GM11168 (cell line): ENCODE results near the gene TMEM198.

Experiments
- in situ Hi-C: fragments of 300-500 bp; cut with MboI; formaldehyde crosslinking; loops from one replicate; pipeline ENCODE4 v1.12.0; 2022; ENCODE audit warnings: low sequenced_read_pairs; ENCODE audit not compliant: unreplicated experiment

Gene TMEM198

DNA sequence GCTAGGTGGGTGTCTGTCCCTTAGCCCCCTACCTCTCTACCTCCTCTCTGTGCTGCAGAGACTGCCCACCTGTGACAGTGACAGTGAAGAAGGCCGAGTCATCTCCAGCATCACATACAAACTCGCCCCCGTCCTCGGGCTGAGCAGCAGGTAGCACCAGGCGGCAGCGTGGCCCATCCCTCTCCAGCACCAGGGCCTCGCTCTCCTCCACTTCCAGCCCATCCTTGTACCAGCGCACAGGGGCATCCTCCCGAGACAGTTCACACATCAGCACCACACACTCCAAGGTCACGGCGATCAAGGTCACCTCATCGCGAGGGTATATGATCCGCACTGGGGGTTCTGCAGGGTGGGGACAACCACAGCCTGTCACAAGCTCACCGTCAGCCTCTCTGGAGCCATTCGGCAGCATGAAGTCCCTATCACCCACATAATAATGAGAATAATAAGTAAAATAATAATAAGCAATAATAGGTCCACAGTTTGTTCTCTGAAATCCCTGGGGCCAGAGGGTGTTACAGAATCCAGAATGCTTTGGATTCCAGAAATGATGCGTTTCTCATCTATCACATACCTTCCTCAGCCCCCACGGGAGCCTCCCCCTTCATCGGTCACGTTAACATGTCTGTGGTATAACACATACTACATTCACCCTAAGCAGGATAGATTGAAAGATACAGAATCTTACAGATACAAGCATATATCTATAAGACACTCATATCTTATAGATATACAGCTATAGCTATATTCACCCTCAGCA is 15.5 kb downstream of the TMEM198 start:
- in situ Hi-C loops: no loop called here

DNA sequence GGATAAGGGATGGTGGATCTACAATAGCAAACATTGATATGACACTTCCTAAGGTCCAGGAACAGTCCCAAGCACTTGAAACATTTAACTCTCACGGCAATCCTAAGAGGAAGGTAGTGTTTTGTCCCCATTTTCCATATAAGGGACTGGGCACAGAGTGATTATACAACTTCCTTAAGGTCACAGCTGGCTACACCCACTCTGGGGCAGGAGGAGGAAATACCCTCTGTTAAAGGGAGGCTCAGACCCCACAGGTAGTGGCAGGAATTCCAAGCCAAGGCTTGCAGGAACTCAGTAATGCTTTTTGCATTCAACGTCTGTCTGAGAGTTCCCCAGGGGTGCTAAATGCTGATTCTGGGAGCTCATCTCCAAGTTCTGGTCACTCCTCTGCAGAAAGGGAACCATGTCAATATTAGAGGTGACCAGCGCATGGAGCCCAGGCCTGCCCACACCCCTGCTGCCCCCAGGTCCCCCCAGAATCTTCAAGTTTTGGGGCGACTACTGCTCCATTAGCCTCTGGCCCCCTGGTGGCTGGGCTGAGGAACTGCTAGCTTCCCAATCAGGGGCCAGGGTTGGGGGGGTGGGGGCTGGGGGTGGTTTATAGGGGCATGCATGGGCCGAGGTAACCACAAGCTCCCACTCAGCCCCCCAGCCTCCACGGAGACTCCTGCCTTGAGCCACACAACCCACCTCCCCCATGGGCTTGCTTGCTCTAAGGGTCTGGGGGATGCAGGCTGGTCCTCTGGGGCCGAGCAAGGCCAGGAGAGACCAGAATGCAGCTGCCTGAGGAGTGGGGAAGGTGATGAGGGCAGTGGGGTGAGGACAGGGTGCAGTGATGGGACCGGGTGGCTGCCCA is 16.4 kb downstream of the TMEM198 start:
- in situ Hi-C loops: no loop called here

- in situ Hi-C loops: no loop called here
These were observed 17.0 kb downstream of the TMEM198 start for GRCh38 chr2:219560893-219561178.

DNA sequence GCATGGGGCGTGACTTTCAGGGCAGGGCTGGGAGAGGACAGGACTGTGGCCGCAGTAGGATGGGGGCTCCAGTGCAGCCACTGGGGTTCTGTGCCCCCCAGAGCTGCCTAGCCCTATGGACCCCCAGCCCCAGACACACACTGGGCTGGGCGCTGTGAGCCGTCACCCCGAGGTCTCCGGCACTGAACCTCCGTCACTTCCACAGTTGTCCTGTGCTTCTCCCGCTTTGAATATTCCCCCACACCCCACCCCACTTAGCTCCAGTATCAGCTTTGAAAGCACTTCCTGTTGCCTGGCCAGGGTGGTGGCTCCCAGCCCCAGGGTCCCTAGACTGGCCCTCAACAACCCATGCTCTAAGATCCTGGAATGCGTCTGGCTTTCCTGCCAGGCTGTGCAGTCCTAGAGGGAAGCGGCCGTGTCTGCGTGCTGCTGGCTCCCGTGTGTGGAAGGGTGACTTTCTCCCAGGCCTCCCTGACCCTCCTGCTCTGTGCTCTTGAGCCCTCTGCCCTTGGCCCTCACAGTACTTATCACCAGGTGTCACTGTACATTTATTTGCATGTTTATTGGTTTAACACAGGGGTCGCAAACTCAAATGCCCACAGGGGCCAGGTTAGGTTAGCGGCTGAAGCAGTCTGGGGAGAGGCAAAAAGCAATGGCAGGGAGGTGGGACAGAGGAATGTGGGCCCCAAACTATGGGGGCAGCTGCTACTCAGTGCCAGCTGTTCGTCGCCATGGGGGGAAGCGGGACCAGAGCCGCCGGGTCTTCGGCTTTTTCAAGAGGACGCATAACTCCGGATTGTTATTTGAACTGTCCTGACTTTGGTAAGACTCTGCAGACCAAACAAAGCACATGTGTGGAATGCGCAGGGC is 17.6 kb downstream of the TMEM198 start:
- in situ Hi-C loops: no loop called here

DNA sequence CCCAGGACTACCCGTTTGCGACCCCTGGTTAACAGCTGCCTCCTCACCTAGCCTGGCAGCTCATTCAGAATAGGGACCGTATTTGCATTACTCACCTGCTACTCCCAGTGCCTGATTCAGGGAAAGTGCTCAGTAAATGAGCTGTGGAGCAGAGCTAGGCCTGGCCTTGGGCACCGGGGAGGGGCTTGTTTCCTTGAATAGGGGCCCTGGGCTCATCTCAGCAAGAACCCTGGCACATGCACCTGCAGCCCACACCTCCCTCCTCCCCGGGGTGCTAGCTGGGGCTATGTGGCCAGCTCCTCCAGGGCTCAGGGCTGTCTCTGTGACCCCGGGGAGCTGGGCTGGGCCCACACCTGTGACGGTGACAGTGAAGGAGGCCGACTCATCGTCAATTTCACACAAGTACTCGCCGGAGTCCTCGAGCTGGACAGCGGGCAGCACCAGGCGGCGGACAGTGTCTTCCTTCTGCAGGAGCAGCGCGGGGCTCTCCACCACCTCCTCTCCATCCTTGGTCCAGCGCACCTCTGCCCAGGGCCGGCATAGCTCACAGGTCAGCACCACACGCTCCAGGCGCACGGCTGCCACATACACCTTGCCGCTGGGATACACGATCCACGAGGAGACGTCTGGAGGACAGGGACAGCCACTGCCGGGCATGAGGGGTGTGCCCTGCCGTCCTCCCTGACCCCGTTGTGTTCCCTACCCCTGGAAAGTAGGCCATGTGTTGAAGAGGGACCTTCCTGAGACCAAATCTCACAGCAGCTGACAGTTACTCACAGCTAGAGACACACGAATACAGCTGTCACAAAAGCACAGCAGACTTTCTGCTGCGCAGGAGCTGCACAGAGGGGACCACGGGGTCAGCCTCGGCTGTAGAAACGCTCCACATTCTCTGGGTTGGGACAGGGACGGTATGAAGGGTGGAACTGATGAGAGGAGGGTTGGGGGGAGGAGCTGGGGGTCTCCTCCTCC is 18.5 kb downstream of the TMEM198 start:
- in situ Hi-C loops: no loop called here

DNA sequence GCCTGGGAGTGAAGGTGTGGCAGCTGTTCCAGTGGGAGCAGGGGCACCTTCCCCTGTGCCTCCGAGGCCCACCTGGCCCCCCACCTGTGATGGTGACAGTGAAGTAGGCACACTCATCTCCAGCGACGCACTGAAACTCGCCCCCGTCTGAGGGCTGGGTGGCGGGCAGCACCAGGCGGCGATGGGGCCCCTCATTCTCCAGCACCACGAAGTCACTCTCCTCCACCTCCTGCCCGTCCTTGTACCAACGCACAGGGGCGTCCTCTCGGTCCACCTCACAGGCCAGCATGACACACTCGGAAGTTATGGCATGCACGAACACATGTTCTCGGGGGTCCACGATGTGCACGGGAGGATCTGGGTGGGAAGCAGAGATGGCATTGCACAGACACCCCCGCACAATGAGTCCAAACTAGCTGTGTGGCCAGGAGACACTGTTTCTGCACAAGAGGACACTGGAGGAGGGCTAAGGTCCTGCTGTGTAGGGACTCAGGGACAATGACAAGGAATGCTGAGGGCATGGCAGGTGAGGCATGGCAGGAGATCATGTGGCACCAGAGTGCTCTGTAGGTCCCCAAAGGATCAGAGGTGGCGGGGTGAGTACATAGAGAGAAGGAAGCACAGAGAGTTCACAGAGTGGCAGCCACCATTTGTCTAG is 19.6 kb downstream of the TMEM198 start:
- in situ Hi-C loops: no loop called here

- in situ Hi-C loops: no loop called here
These were observed 21.6 kb downstream of the TMEM198 start for GRCh38 chr2:219565130-219566080.

DNA sequence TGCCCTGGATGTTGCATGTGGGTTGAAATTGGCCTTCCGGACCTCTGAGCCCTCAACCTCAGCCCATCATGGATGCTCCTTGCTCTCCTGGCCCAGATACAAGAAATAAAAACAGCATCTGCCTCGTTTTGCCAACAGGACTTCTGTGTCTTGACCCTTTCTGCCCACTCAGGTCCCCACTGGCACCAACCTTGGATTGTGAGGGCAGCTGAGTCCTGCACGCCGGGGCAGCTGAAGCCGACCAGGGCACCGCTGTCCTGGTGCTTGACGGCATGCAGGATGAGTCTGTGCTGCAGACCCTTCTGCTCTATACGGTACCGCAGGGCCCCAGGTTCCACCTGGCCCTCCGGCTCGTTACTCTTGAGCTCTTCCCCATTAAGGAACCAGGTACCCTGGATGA is 22.8 kb downstream of the TMEM198 start:
- in situ Hi-C loops: no loop called here

DNA sequence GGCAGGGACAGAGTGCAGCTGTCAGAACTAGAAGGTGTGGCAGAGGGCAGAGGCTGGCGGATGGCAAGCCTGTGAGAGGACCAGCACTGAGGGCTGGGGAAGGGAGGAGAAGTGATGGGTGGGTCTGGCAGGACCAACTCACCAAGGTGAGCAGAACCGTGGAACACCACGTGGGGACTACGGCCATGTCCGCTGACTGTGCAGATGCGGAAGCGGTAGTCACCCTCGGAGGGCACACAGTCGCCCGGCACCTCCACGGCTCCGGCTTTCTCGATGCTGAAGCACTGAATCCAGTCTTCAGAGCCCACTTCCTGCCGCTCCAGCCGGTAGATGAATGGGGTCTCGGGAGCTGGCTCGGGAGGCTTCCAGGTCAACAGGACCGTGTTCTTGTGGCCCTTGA is 23.3 kb downstream of the TMEM198 start:
- in situ Hi-C loops: no loop called here

- in situ Hi-C loops: no loop called here
These were observed 24.0 kb downstream of the TMEM198 start for GRCh38 chr2:219567791-219568361.

DNA sequence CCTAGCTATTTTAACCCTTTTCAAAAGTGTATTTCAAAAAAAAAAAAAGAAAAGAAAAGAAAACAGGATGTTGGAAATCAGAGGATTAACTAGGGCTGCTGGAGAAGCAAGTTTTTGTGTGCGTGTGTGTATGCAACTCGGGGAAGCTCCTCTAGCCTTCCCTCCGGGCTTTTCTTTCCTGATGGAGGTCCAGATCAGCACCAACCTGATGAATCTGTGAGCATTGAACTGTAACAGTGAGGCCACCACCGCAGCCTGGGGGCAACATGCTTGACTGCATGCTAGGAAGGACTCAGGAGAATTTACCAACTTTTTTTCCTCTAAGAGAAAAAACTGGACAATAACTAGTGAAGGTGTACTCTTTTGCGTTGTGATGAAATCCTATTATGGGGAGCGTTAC is 25.2 kb downstream of the TMEM198 start:
- in situ Hi-C loops: no loop called here

DNA sequence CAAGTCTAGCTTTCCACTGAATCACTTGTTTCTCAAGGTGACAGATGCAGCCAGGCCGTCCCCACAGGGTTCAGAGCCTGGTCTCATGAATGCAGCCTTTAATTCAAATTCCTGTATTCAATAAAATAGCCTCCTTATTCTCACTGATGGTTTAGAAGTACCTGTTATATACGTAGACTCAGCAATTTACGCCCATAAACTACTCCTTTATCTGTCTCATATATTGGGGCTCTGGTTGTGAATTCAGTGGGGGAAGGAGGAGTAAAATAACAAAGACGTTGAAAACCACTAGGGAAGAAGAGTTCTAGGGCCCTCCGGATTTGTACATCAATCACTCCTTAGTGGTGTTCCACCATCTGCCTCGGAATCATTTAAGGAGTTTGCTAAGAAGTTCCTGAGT is 25.8 kb downstream of the TMEM198 start:
- in situ Hi-C loops: no loop called here

DNA sequence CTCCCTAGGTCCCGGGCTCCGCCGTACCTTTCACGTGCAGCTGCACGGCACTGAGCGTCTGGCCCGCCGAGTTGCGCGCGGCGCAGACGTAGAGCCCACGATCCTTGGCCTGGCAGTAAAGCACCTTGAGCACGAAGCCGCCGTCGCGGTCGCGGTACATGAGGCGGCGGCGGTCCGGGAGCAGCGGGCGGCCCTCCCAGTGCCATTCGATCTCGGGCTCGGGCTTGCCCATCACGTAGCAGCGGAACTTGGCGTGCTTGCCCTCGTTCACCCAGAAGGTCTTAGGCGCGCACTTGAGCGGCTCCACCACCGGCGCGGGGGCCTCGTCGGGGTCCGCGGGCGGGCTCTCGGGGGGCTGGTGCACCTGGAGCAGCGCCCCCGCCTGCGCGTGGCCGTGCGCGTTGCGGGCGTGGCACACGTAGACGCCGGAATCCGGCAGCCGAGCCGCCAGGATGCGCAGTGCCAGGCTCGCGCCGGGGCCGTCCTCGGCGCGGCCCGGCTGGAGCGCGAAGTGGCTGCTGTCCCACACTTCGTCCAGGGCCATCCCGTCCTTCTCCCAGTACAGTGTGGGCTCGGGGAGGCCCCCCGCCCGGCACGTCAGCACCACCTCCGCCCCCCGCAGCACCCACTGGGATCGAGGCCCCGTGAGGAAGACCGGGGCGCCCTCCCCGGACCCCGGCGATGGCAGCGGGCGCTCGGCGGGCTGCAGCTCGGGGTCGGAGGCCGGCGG is 26.5 kb downstream of the TMEM198 start:
- in situ Hi-C loops: no loop called here

DNA sequence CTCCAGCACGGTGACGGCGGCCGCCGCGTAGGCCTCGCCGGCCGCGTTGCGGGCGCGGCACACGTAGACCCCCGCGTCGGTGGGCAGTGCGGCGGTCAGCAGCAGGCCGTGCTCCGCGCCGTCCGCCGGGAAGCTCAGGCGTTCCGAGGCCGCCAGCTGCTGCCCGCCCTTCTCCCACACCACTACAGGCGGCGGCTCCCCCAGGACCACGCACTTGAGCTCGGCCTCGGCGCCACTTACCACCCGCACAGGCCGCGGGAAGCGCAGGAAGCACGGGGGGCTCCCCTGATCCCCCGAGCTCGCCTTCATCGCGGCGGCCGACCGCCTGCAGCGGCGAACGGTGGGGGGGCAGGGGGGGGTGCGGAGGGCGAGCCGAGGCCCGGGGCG is 27.1 kb downstream of the TMEM198 start:
- in situ Hi-C loops: no loop called here

- in situ Hi-C loops: no loop called here
These were observed 27.7 kb downstream of the TMEM198 start, which contains the start of gene OBSL1 for GRCh38 chr2:219571311-219572236. Gene OBSL1, minus strand, starts transcription at chr2:219571539. Its CDS starts 307 bp downstream, at chr2:219571232.
